IMR-90 (cell line): Measurements from ENCODE around the gene TNFRSF9. TPM values are rescaled to one million over a fixed set of nuclear protein-coding genes. Genes with fewer than 3 reads are reported as not detected.

Experiments used
- ATAC-seq: fragments of 200-7000 bp; cut with Tn5 transposase; 2 replicates; pipeline ENCODE4 v1.9.1; 2020; ENCODE audit warnings: low read depth, mild to moderate bottlenecking, moderate library complexity
- BruUV-seq: library from RNA; stranded (reverse); fragments of 400-500 nt; replicated peaks from 2 replicates; lab custom pipeline; 2021; lab: Mats Ljungman, UMichigan
- CTCF ChIA-PET: fragments of 300-600 bp; formaldehyde crosslinking; extraction: SDS; loops from one replicate; lab custom pipeline; 2021; ENCODE audit warnings: antibody characterized with exemption; lab: Yijun Ruan, JAX
- POLR2A ChIA-PET: fragments of 300-600 bp; sonication (Branson Sonifier 250); formaldehyde crosslinking; loops from one replicate; lab custom pipeline; 2022; ENCODE audit warnings: antibody characterized with exemption; ENCODE audit not compliant: unreplicated experiment; lab: Charles Lee
- DNase-seq: peaks from one replicate; pipeline ENCODE4 v3.0.0; 2013
- H2AFZ ChIP-seq: replicated peaks from 2 replicates; pipeline ENCODE3; 2013; ENCODE audit warnings: low read length, mild to moderate bottlenecking; ENCODE audit not compliant: poor library complexity
- H2AK5ac ChIP-seq: 2 replicates; pipeline ENCODE4 v1.6.1; 2013; ENCODE audit warnings: low read depth, low read length, inconsistent platforms
- H2AK9ac ChIP-seq: replicated peaks from 2 replicates; pipeline ENCODE3; 2013; ENCODE audit warnings: mild to moderate bottlenecking, low read depth, low read length, moderate library complexity; ENCODE audit not compliant: poor library complexity
- H2BK120ac ChIP-seq: 2 replicates; pipeline ENCODE4 v1.6.1; 2013; ENCODE audit warnings: low read depth, low read length, inconsistent platforms
- H2BK15ac ChIP-seq: 3 replicates; pipeline ENCODE4 v1.6.1; 2013; ENCODE audit warnings: low read depth, low read length, inconsistent platforms
- H2BK20ac ChIP-seq: 2 replicates; pipeline ENCODE4 v1.6.1; 2013; ENCODE audit warnings: low read depth, mild to moderate bottlenecking, inconsistent platforms, low read length, moderate library complexity
- H2BK5ac ChIP-seq: 2 replicates; pipeline ENCODE4 v1.6.1; 2013; ENCODE audit warnings: mild to moderate bottlenecking, low read depth, low read length, inconsistent platforms; ENCODE audit not compliant: poor library complexity, severe bottlenecking
- H3K14ac ChIP-seq: replicated peaks from 2 replicates; pipeline ENCODE4 v1.6.1; 2013; ENCODE audit warnings: low read depth, low read length, inconsistent platforms
- H3K18ac ChIP-seq: 2 replicates; pipeline ENCODE4 v1.6.1; 2013; ENCODE audit warnings: low read depth, low read length, control low read depth
- H3K23ac ChIP-seq: 2 replicates; pipeline ENCODE4 v1.6.1; 2013; ENCODE audit warnings: low read depth, low read length, inconsistent platforms
- H3K27ac ChIP-seq: 2 replicates; pipeline ENCODE4 v1.5.1; 2013; ENCODE audit warnings: mild to moderate bottlenecking, control low read depth, low read length; ENCODE audit not compliant: insufficient read depth
- H3K27me3 ChIP-seq: 2 replicates; pipeline ENCODE4 v1.6.1; 2013; ENCODE audit warnings: low read length; ENCODE audit not compliant: control insufficient read depth, insufficient read depth
- H3K36me3 ChIP-seq: 2 replicates; pipeline ENCODE4 v1.6.1; 2013; ENCODE audit warnings: low read length, mixed read lengths; ENCODE audit not compliant: control insufficient read depth, insufficient read depth
- H3K4ac ChIP-seq: 2 replicates; pipeline ENCODE4 v1.6.1; 2013; ENCODE audit warnings: low read depth, low read length, inconsistent platforms
- H3K4me1 ChIP-seq: 2 replicates; pipeline ENCODE4 v1.6.1; 2013; ENCODE audit warnings: low read length, mixed read lengths; ENCODE audit not compliant: control insufficient read depth, insufficient read depth
- H3K4me2 ChIP-seq: 2 replicates; pipeline ENCODE4 v1.6.1; 2013; ENCODE audit warnings: low read depth, mild to moderate bottlenecking, control low read depth, low read length, moderate library complexity
- H3K4me3 ChIP-seq: 2 replicates; pipeline ENCODE4 v1.5.1; 2013; ENCODE audit warnings: low read depth, mild to moderate bottlenecking, control low read depth, low read length, moderate library complexity; ENCODE audit not compliant: insufficient read depth
- H3K56ac ChIP-seq: 2 replicates; pipeline ENCODE4 v1.6.1; 2013; ENCODE audit warnings: low read length, inconsistent platforms; ENCODE audit not compliant: insufficient read depth; ENCODE audit errors: extremely low read depth
- H3K79me1 ChIP-seq, 2 experiments: 2 replicates each; pipeline ENCODE4 v1.6.1; 2013; ENCODE audit warnings: low read length in 2 of 2, inconsistent platforms in 1 of 2, low read depth in 1 of 2
- H3K9ac ChIP-seq: 2 replicates; pipeline ENCODE4 v1.6.1; 2013; ENCODE audit warnings: low read depth, low read length, control low read depth
- H3K9me1 ChIP-seq: 2 replicates; pipeline ENCODE4 v1.6.1; 2013; ENCODE audit warnings: low read length, inconsistent platforms; ENCODE audit not compliant: insufficient read depth
- H3K9me3 ChIP-seq: 2 replicates; pipeline ENCODE4 v1.6.1; 2013; ENCODE audit warnings: low read length; ENCODE audit not compliant: control insufficient read depth, insufficient read depth
- H4K20me1 ChIP-seq: 2 replicates; pipeline ENCODE4 v1.6.1; 2013; ENCODE audit warnings: low read length, inconsistent platforms; ENCODE audit not compliant: insufficient read depth
- H4K5ac ChIP-seq: 2 replicates; pipeline ENCODE4 v1.6.1; 2013; ENCODE audit warnings: mild to moderate bottlenecking, low read depth, low read length, control low read depth
- H4K8ac ChIP-seq, 2 experiments: 2 replicates each; pipeline ENCODE4 v1.6.1; 2013; ENCODE audit warnings: low read depth in 2 of 2, low read length in 2 of 2, control low read depth in 1 of 2, inconsistent platforms in 1 of 2
- H4K91ac ChIP-seq: 2 replicates; pipeline ENCODE4 v1.6.1; 2013; ENCODE audit warnings: low read depth, low read length, inconsistent platforms; ENCODE audit not compliant: insufficient read depth
- CHD1 ChIP-seq: IDR thresholded peaks from 2 replicates; pipeline ENCODE4 v1.6.1; 2012; ENCODE audit warnings: low read depth, low read length, improper control_type of control experiment
- MAFK ChIP-seq: IDR thresholded peaks from 2 replicates; pipeline ENCODE4 v1.6.1; 2012; ENCODE audit warnings: low read depth, low read length, improper control_type of control experiment
- MAZ ChIP-seq: IDR thresholded peaks from 2 replicates; pipeline ENCODE4 v1.6.1; 2012; ENCODE audit warnings: low read depth, mild to moderate bottlenecking, low read length, improper control_type of control experiment, moderate library complexity, borderline replicate concordance
- NFE2L2 ChIP-seq: fragments of 150-350 bp; IDR thresholded peaks from 2 replicates; pipeline ENCODE4 v1.6.1; 2016; ENCODE audit warnings: low read depth, mild to moderate bottlenecking, low read length
- POLR2A ChIP-seq: IDR thresholded peaks from 2 replicates; pipeline ENCODE4 v1.6.1; 2012; ENCODE audit warnings: mild to moderate bottlenecking, low read depth, low read length
- RAD21 ChIP-seq: IDR thresholded peaks from 2 replicates; pipeline ENCODE4 v1.6.1; 2012; ENCODE audit warnings: low read length, improper control_type of control experiment
- RCOR1 ChIP-seq: IDR thresholded peaks from 2 replicates; pipeline ENCODE4 v1.6.1; 2012; ENCODE audit warnings: mild to moderate bottlenecking, low read length, improper control_type of control experiment; ENCODE audit not compliant: insufficient replicate concordance
- SMC3 ChIP-seq: fragments of 150-350 bp; IDR thresholded peaks from 2 replicates; pipeline ENCODE4 v1.6.1; 2016; ENCODE audit warnings: low read depth, mild to moderate bottlenecking, antibody characterized with exemption, low read length, moderate library complexity
- WGBS, 2 experiments: methylation state at CpG; one replicate each; pipeline versions ENCODE4 v1.1.5 to v1.1.7; 2013; ENCODE audit warnings: missing lambda C conversion rate in 2 of 2; ENCODE audit not compliant: insufficient read length in 1 of 2; ENCODE audit errors: extremely low coverage in 2 of 2; 5-methylcytosine and 5-hydroxymethylcytosine counted together
- dilution Hi-C: fragments of 300-500 bp; cut with HindIII; formaldehyde crosslinking; loops from one replicate; pipeline ENCODE4 v1.14.3; 2018; ENCODE audit warnings: low sequenced_read_pairs; ENCODE audit not compliant: unreplicated experiment
- in situ Hi-C: fragments of 300-500 bp; cut with MboI; formaldehyde crosslinking; loops from 3 replicates; pipeline ENCODE4 v1.14.3; 2019; ENCODE audit warnings: low sequenced_read_pairs, inconsistent platforms, mixed read lengths
- intact Hi-C: fragments of 100-400 bp; cut with micrococcal nuclease; formaldehyde crosslinking; loops from 2 replicates; pipeline ENCODE4 v1.10.0; 2022
- polyA plus RNA-seq, 3 experiments: library from polyadenylated mRNA; depleted of rRNA; stranded (reverse); fragments of >200 nt; gene quantifications; 2 replicates each; pipeline ENCODE4 v1.2.3, GENCODE V29; 2012; ENCODE audit warnings: low replicate concordance in 1 of 3
- total RNA-seq: library from RNA; depleted of rRNA; stranded (reverse); fragments of >200 nt; gene quantifications from 2 replicates; pipeline ENCODE4 v1.2.3, GENCODE V29; 2012
- TF ChIP-seq, protein P1 (sequence below): fragments of 150-350 bp; IDR thresholded peaks from 2 replicates; pipeline ENCODE4 v1.6.1; 2017; ENCODE audit warnings: mild to moderate bottlenecking, antibody characterized with exemption, low read length, low read depth
- TF ChIP-seq, protein P2 (sequence below): conservative IDR thresholded peaks from 2 replicates; pipeline ENCODE4 v1.5.1; 2012; ENCODE audit warnings: mild to moderate bottlenecking, low read depth, low read length, improper control_type of control experiment

TNFRSF9 gene
- total and polyA plus RNA-seq, 2 of the 4 experiments (the other 2 are of a cell fraction): 0.43 to 0.72 TPM

DNA sequence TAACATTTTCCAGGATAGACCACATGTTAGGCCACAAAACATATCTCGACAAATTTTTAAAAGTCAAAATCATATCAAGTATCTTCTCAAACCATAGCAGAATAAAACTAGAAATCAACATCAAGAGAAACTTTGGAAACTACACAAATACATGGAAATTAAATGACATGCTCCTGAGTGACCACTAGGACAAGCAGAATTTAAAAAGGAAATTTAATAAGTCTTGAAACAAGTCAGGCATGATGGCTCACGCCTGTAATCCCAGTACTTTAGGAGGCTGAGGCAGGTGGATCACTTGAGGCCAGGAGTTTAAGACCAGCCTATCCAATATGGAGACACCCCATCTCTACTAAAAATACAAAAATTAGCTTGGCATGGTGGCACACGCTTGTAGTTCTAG, 61.4 kb downstream of the TNFRSF9 start (continued):
- TF ChIP-seq, protein P1, sequence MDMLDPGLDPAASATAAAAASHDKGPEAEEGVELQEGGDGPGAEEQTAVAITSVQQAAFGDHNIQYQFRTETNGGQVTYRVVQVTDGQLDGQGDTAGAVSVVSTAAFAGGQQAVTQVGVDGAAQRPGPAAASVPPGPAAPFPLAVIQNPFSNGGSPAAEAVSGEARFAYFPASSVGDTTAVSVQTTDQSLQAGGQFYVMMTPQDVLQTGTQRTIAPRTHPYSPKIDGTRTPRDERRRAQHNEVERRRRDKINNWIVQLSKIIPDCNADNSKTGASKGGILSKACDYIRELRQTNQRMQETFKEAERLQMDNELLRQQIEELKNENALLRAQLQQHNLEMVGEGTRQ: no peak
- TF ChIP-seq RCOR1 (no peak), RAD21 (no peak)

DNA sequence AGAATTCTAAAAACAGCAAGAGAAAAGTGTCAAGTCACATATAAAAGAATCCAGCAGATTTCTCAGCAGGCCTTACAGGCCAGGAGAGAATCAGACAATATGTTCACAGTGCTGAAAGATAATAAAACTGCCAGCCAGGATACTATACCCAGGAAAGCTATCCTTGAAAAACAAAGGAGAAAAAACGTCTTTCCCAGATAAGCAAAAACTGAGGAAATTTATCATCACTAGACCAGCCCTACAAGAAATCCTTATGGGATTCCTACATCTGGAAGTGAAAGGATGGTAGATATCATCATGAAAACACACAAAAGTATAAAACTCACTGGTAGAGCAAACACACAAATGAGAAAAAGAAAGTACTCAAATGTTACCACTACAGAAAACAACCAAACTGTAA, 62.6 kb downstream of the TNFRSF9 start:
- no peak overlapping the region for H4K5ac ChIP-seq
- H3K4me2 ChIP-seq: no peak overlapping the region
- no peaks in the 10 kb centered on the region for H3K79me1 ChIP-seq
- H2BK15ac ChIP-seq: no peak overlapping the region
- no peak overlapping the region for H3K27ac ChIP-seq
- H3K14ac ChIP-seq: no peak overlapping the region
- no peak overlapping the region for H2BK5ac ChIP-seq
- H2AK9ac ChIP-seq: no peak overlapping the region
- no peak overlapping the region for H2BK120ac ChIP-seq
- intact Hi-C loops: no loop called here
- H4K91ac ChIP-seq: no peak overlapping the region
- no peaks in the 10 kb centered on the region for H4K20me1 ChIP-seq
- ChIA-PET CTCF (interaction anchor here (0.6 kb wide), 2 partner anchors 437 to 831 kb away, joined by 3 to 7 read pairs; no protein-coding TSS in a partner anchor), POLR2A (no interaction called here)
- no peak overlapping the region for H3K56ac ChIP-seq
- no peak overlapping the region for H2AK5ac ChIP-seq
- no peak overlapping the region for H3K4ac ChIP-seq
- peaks cover 4% of the 10 kb centered on the region for H3K9me3 ChIP-seq
- H3K27me3 ChIP-seq: peaks cover 3% of the 10 kb centered on the region
- no peaks in the 10 kb centered on the region for H3K9me1 ChIP-seq
- DNase-seq (no peak), ATAC-seq (no peak)
- TF ChIP-seq RAD21 (no peak), POLR2A (no peak), NFE2L2 (no peak), CHD1 (no peak), SMC3 (no peak), MAFK (no peak), MAZ (no peak)
- TF ChIP-seq, protein P2, sequence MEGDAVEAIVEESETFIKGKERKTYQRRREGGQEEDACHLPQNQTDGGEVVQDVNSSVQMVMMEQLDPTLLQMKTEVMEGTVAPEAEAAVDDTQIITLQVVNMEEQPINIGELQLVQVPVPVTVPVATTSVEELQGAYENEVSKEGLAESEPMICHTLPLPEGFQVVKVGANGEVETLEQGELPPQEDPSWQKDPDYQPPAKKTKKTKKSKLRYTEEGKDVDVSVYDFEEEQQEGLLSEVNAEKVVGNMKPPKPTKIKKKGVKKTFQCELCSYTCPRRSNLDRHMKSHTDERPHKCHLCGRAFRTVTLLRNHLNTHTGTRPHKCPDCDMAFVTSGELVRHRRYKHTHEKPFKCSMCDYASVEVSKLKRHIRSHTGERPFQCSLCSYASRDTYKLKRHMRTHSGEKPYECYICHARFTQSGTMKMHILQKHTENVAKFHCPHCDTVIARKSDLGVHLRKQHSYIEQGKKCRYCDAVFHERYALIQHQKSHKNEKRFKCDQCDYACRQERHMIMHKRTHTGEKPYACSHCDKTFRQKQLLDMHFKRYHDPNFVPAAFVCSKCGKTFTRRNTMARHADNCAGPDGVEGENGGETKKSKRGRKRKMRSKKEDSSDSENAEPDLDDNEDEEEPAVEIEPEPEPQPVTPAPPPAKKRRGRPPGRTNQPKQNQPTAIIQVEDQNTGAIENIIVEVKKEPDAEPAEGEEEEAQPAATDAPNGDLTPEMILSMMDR: no peak
- H2AFZ ChIP-seq: no peak overlapping the region
- in situ Hi-C loops: no loop called here
- H3K18ac ChIP-seq: no peak overlapping the region
- H3K23ac ChIP-seq: no peak overlapping the region
- BruUV-seq: no TSS peak
- WGBS, 2 experiments: no CpG with 5 or more reads among the region's 1 CpG
- dilution Hi-C loops: no loop called here
- no peaks in the 10 kb centered on the region for H3K36me3 ChIP-seq
- no peak overlapping the region for H4K8ac ChIP-seq
- H3K4me3 ChIP-seq: no peak overlapping the region
- H3K4me1 ChIP-seq: no peaks in the 10 kb centered on the region
- H3K9ac ChIP-seq: no peak overlapping the region
- no peak overlapping the region for H2BK20ac ChIP-seq
